Myocyte (in vitro differentiated cells): ENCODE measurements around the gene CFAP69. TPM values are rescaled to one million over a fixed set of nuclear protein-coding genes. Genes with fewer than 3 reads are reported as not detected.
"Not testable (repeated sequence)": the region's sequence is repeated elsewhere in the genome, so short reads cannot be mapped to it uniquely, and the experiment has no call there.

Experiments
- DNase-seq: peaks from one replicate; pipeline ENCODE4 v3.0.0-alpha.2; 2012; ENCODE audit warnings: low read depth
- total RNA-seq: library from RNA; depleted of rRNA; stranded (reverse); fragments of >200 nt; gene quantifications from 2 replicates; pipeline ENCODE4 v1.2.3, GENCODE V29; 2014

Gene CFAP69
- total RNA-seq, 1 donor from 2014 or later = 2.5 TPM

- peak; percentile 64 for DNase-seq
Observed at GRCh38 chr7:90232430-90232829, 12.5 kb upstream of the CFAP69 start.

- no peak for DNase-seq
Observed at GRCh38 chr7:90233569-90233968, 11.4 kb upstream of the CFAP69 start.

GRCh38 chr7:90236721-90237289 lies 8.2 kb upstream of the CFAP69 start:
- peak; percentile 86 for DNase-seq

GRCh38 chr7:90238022-90238421 lies 7.0 kb upstream of the CFAP69 start:
- no peak for DNase-seq

GRCh38 chr7:90238583-90238982 lies 6.4 kb upstream of the CFAP69 start:
- no peak for DNase-seq

GRCh38 chr7:90239050-90239449 lies 5.9 kb upstream of the CFAP69 start:
- no peak for DNase-seq

- DNase-seq = no peak
Observed at GRCh38 chr7:90239625-90240228, 5.2 kb upstream of the CFAP69 start.

- DNase-seq = no peak
Observed at GRCh38 chr7:90242369-90243168, 2.4 kb upstream of the CFAP69 start.

- no peak for DNase-seq
Observed at GRCh38 chr7:90243556-90243955, 1.4 kb upstream of the CFAP69 start.

GRCh38 chr7:90244565-90244908 lies 437 bp upstream of the CFAP69 start:
- no peak for DNase-seq

- peak; percentile 25 for DNase-seq
Observed at GRCh38 chr7:90246171-90246570, 1.2 kb downstream of the CFAP69 start.

GRCh38 chr7:90248706-90249105 lies 3.7 kb downstream of the CFAP69 start:
- no peak for DNase-seq

- DNase-seq = peak; percentile 57
Observed at GRCh38 chr7:90250601-90251303, 5.8 kb downstream of the CFAP69 start.

GRCh38 chr7:90251304-90251635 lies 6.3 kb downstream of the CFAP69 start:
- no peak for DNase-seq

- DNase-seq = not testable (repeated sequence)
Observed at GRCh38 chr7:90256011-90256410, 11.0 kb downstream of the CFAP69 start.

GRCh38 chr7:90256778-90257177 lies 11.8 kb downstream of the CFAP69 start:
- no peak for DNase-seq

GRCh38 chr7:90261441-90261840 lies 16.5 kb downstream of the CFAP69 start:
- no peak for DNase-seq

- peak; percentile 55 for DNase-seq
Observed at GRCh38 chr7:90262438-90262837, 17.5 kb downstream of the CFAP69 start.

GRCh38 chr7:90266808-90267207 lies 21.8 kb downstream of the CFAP69 start:
- no peak for DNase-seq

GRCh38 chr7:90267263-90267858 lies 22.4 kb downstream of the CFAP69 start:
- no peak for DNase-seq

- no peak for DNase-seq
Observed at GRCh38 chr7:90269163-90269562, 24.2 kb downstream of the CFAP69 start.
